Measurements from ENCODE around the gene IDH1. TPM values are rescaled to one million over a fixed set of nuclear protein-coding genes. Genes with fewer than 3 reads are reported as not detected.
"Not testable (repeated sequence)": the region's sequence is repeated elsewhere in the genome, so short reads cannot be mapped to it uniquely, and the experiment has no call there.

Gene IDH1
- total and polyA plus RNA-seq, 3 donors from 2014 or later: 80.0 to 120 (median 93.4) TPM

DNA sequence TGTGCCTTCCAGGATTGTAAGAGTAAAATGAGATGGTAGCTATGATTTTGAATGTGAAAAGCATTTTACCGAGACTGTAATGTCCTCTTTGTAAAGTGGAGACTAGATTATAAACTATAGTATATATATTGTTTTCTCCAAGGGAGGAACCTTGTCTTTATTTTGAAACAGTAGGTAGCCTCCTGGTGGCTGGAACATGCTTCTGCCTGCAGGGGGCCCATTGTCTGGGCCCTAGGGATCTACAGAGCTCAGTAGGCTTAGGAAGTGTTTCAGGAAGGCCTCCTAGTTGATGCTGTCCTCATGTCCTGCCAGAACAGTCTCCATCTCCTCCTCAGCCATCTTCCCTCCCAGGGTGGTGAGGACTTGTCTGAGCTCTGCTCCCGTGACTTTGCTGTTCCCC lies 14.2 kb upstream of the IDH1 start:
- Histone ChIP-seq H3K27ac (no peak overlapping the region), H3K4me3 (no peak overlapping the region), H3K27me3 (no peaks in the 10 kb centered on the region), H3K36me3 (ENCODE audit: low read depth, missing control alignments) (no peaks in the 10 kb centered on the region), H3K4me1 (peaks cover 18% of the 10 kb centered on the region), H3K9me3 (no peaks in the 10 kb centered on the region)
- WGBS, 2 donors: 85 to 91% methylated on average over 2 of the region's 2 CpGs
- no peak for DNase-seq
- no peak for TF ChIP-seq POLR2A (IDR thresholded peaks at IDR 0.05)
- TF ChIP-seq, protein P1, sequence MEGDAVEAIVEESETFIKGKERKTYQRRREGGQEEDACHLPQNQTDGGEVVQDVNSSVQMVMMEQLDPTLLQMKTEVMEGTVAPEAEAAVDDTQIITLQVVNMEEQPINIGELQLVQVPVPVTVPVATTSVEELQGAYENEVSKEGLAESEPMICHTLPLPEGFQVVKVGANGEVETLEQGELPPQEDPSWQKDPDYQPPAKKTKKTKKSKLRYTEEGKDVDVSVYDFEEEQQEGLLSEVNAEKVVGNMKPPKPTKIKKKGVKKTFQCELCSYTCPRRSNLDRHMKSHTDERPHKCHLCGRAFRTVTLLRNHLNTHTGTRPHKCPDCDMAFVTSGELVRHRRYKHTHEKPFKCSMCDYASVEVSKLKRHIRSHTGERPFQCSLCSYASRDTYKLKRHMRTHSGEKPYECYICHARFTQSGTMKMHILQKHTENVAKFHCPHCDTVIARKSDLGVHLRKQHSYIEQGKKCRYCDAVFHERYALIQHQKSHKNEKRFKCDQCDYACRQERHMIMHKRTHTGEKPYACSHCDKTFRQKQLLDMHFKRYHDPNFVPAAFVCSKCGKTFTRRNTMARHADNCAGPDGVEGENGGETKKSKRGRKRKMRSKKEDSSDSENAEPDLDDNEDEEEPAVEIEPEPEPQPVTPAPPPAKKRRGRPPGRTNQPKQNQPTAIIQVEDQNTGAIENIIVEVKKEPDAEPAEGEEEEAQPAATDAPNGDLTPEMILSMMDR (IDR thresholded peaks at IDR 0.05): no peak
- intact Hi-C loops (cut with DNase I; ENCODE audit: low total_unique reads): no loop called here

DNA sequence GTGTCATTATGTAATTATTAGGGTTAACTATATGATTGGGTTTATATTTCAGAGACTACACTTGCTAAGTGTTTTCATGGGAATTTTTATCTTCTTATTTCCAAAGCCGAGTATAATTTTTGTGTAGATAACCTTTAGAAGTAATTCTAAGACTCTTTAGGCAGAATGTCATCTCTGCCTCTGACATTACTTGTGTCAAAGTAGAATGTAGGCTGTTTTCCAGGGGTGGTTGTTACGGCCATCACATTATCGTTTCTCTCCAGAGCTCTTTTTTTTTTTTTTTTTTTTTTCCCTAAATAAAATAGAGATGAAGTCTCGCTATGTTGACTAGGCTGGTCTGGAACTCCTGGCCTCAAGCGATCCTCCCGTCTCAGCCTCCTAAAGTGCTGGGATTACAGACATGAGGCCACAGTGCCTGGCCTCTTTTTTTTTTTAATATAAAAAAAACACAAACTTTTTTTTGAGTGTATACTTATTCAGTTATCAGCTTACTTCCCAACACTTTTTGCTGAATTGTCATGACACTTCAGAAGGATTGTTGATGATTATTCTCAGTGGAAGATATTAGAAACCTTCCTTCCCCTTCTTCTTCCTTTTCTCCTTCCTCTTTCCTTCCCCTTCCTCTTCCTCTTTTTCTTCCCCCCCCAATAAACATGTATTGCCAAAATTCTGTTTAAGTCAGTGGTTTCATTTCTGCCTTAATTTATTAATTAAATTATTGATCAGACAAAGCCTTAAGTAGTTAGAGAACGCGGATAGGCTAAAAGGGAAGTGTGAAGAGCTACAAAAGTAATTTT lies 13.5 kb upstream of the IDH1 start:
- H3K4me3 ChIP-seq: no peak overlapping the region
- intact Hi-C loops (cut with DNase I; ENCODE audit: low total_unique reads): no loop called here
- no peak for DNase-seq
- H3K27ac ChIP-seq: peak overlapping the region in 1 of 2 donors; percentile 7
- TF ChIP-seq POLR2A (IDR thresholded peaks at IDR 0.05): no peak
- 64 to 68% methylated on average over 8 of the region's 8 CpGs for WGBS, 2 donors
- H3K36me3 ChIP-seq (ENCODE audit: low read depth, missing control alignments): no peaks in the 10 kb centered on the region
- peaks cover 18% of the 10 kb centered on the region for H3K4me1 ChIP-seq
- H3K27me3 ChIP-seq: no peaks in the 10 kb centered on the region
- H3K9me3 ChIP-seq: no peaks in the 10 kb centered on the region

DNA sequence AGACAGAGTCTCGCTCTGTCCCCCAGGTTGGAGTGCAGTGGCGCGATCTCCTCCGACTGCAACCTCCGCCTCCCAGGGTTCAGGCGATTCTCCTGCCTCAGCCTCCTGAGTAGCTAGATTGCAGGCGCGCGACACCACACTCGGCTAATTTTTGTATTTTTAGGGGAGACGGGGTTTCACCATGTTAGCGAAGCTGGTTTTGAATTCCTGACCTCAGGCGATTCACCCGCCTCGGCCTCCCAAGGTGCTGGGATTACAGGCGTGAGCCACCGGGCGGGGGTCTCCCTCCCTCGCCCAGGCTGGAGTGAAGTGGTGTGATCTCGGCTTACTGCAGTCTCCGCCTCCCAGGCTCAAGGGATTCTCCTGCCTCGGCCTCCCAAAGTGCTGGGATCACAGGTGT lies 12.7 kb upstream of the IDH1 start:
- WGBS, 2 donors: 47 to 65% methylated on average over 11 to 22 of the region's 22 CpGs
- H3K9me3 ChIP-seq; H3K27me3 ChIP-seq; H3K36me3 ChIP-seq (ENCODE audit: low read depth, missing control alignments); intact Hi-C loops (cut with DNase I; ENCODE audit: low total_unique reads); DNase-seq: not testable (repeated sequence)
- H3K27ac ChIP-seq: peak overlapping the region in 1 of 2 donors; percentile 7
- peak overlapping the region in 1 of 2 donors; percentile 99 for H3K4me3 ChIP-seq
- peaks cover 18% of the 10 kb centered on the region for H3K4me1 ChIP-seq

DNA sequence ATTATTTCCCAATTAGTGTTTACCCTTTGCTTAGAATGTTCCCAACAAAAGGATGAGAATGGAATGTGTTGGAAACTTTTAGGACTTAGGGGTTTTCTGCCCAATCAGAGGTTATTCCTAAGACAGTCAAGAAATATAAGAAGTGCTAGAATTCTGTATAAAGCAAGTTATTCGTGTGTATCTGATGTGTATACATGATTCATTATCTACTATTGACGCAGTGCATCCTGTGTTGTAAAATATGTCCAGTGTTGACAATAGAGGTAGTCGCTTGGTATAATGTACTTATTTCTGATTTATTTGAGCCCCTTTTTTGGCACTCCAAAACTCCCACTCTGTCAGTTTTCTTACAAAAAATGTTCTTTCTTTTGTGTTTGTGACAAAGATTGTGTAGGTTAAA lies 12.1 kb upstream of the IDH1 start:
- TF ChIP-seq, protein P1 (IDR thresholded peaks at IDR 0.05): no peak
- no peak for TF ChIP-seq POLR2A (IDR thresholded peaks at IDR 0.05)
- intact Hi-C loops (cut with DNase I; ENCODE audit: low total_unique reads): no loop called here
- no peak for DNase-seq
- Histone ChIP-seq H3K27me3 (no peaks in the 10 kb centered on the region), H3K4me1 (peaks cover 18% of the 10 kb centered on the region), H3K9me3 (no peaks in the 10 kb centered on the region), H3K4me3 (peak overlapping the region; percentile 96 to 99), H3K36me3 (ENCODE audit: low read depth, missing control alignments) (no peaks in the 10 kb centered on the region), H3K27ac (peak overlapping the region; percentile 96 to 98)
- WGBS, 2 donors: 1 to 6% methylated on average over 3 of the region's 3 CpGs

DNA sequence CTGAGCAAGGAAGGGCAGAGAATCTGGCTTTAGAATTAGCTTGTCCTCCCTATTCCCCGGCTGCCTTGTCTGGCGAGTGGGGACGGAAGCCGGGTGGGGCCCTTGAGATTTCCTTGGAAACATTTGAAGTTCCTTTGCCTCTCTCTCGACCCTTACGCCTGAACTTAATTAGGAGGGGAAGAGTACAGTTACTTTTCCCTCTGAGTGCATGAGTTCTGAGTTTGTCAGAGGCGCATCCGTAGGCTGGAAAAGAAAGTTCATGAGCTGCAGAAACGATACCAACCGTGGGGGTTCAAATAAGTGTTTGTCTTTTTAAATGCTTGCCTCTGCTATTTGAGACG lies 11.7 kb upstream of the IDH1 start:
- Histone ChIP-seq H3K27ac (peak overlapping the region; percentile 96 to 98), H3K9me3 (no peaks in the 10 kb centered on the region), H3K4me3 (peak overlapping the region; percentile 96 to 99), H3K27me3 (no peaks in the 10 kb centered on the region), H3K36me3 (ENCODE audit: low read depth, missing control alignments) (no peaks in the 10 kb centered on the region), H3K4me1 (peaks cover 18% of the 10 kb centered on the region)
- TF ChIP-seq POLR2A (IDR thresholded peaks at IDR 0.05): no peak
- TF ChIP-seq, protein P1 (IDR thresholded peaks at IDR 0.05): no peak
- DNase-seq: no peak
- intact Hi-C loops (cut with DNase I; ENCODE audit: low total_unique reads): no loop called here
- WGBS, 2 donors: 0 to 1% methylated on average over 11 of the region's 11 CpGs

Measured in testis (tissue), 3 donors.